DMS153 (cell line): Measurements from ENCODE around the gene NXT1.
"Not testable (repeated sequence)": the region's sequence is repeated elsewhere in the genome, so short reads cannot be mapped to it uniquely, and the experiment has no call there.

Source experiments
- DNase-seq: peaks from one replicate; lab custom pipeline; 2025; lab: John Stamatoyannopoulos, UW

The NXT1 gene

GRCh38 chr20:23331450-23332350 is 18.9 kb upstream of the NXT1 start:
- DNase-seq, result no peak

GRCh38 chr20:23332467-23332866 is 18.1 kb upstream of the NXT1 start:
- DNase-seq, result no peak

- DNase-seq, result no peak
Measured at GRCh38 chr20:23334111-23334510, 16.5 kb upstream of the NXT1 start.

- no peak for DNase-seq
Measured at GRCh38 chr20:23335521-23335920, 15.1 kb upstream of the NXT1 start.

DNA sequence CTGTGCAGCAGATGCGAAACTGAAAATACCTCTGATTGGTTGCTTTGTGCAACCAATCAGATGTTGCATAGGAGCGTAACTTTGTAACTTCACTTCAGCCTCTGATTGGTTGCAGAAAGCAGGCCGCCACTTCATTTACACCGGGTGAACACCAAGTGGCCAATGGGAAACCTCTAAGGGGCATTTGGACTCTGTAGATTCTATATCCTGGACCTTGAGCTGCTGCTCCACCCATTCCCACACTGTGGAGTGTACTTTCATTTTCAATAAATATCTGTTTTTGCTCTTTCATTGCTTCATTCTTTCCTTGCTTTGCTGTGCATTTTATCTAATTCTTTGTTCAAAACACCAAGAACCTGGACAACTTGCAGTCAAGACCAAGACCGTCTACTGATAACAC is 14.1 kb upstream of the NXT1 start:
- no peak for DNase-seq

- no peak for DNase-seq
Measured at GRCh38 chr20:23337312-23337711, 13.3 kb upstream of the NXT1 start.

- no peak for DNase-seq
Measured at GRCh38 chr20:23339986-23340385, 10.6 kb upstream of the NXT1 start.

DNA sequence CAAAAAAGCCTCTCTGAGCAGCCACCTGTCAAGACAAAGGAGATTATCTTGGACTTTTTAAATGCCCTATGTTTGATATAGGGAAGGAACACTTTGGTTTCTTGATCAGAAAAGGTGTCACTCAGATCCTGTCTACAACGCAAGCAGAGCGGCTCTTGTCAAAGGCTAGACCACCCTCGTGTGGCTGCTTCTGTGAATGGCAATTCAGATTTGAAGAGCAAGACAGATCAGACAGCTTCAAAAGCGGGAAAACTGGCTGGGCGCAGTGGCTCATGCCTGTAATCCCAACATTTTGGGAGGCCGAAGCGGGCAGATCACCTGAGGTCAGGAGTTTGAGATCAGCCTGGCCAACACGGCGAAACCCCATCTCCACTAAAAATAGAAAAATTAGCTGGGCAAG is 10.1 kb upstream of the NXT1 start:
- no peak for DNase-seq

DNA sequence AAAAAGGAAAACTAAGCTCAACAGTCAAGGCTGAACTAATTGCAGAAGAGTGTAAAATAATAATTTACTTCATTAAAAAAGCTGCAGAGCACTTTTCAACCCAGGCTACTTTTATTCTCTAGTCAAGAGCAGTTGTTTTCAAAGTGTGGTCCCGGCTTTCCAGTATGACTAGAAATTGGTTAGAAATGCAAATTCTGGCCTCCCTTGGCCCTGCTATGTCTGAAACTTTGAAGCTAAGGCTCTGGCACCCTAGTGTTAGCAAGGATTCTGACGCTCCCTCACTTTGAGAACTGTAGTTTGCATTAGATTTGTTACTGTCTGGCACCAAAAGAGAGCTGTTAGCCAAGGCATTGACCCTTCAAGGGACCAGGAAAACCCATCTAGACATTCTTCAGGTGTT is 9.5 kb upstream of the NXT1 start:
- DNase-seq, result no peak

DNA sequence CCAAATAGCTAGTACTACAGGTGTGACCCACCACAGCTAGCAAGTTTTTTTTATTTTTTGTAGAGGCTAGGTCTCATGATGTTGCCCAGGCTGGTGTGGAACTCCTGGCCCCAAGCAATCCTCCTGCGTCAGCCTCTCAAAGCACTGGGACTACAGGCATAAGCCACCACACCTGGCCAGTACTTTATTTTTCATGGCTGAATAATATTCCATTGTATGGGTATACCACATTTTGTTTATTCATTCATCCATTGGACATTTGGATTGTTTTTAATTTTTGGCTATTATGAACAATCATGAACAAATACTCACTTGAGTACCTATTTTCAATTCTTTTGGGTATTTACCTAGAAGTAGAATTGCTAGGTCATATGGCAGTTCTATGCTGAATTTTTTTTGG is 7.0 kb upstream of the NXT1 start:
- DNase-seq, result no peak

DNA sequence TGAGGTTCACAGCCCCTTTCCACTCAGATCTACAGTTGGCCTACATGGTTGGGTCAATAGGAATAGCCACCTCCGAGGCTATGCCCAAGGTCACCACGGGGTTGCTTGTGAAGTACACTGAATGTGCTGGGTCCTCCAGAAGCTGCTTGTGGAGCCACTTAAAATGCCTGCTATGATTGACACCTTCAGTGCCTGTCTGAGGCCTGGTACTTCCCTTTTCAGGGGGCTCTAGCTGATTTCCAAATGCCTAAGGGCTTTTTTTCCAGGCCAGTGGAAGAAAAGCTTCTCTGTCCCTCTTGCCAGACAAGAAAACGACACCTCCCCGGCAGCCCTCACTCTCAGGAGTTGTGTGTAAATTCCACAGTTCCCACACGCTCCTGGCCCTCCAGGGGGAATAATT is 6.3 kb upstream of the NXT1 start:
- no peak for DNase-seq

DNA sequence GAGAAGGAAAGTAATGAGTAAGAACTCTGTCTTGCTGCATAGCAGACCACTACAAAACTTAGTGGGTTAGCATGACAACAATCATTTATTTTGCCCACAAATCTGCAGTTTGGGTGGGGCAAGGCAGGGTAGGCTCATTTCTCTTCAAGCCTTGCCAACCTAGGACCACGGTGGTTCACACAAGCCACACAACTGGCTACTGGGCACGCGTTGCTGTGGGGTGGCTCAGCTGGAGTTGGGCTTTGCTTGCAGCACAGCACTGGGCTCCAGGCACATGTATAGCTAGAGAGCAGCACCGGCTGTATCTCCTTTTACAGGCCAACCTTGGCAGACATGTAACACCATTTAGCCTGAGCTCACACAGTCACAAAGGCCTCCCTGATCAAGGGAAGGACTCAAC is 4.6 kb upstream of the NXT1 start:
- no peak for DNase-seq

- no peak for DNase-seq
Measured at GRCh38 chr20:23347791-23348190, 2.8 kb upstream of the NXT1 start.

GRCh38 chr20:23348510-23348909 is 2.1 kb upstream of the NXT1 start:
- DNase-seq, result not testable (repeated sequence)

GRCh38 chr20:23349338-23350195 is 1.0 kb upstream of the NXT1 start:
- no peak for DNase-seq

- no peak for DNase-seq
Measured at GRCh38 chr20:23350904-23351838, 580 bp downstream of the NXT1 start.

- DNase-seq, result no peak
Measured at GRCh38 chr20:23356203-23356602, 5.6 kb downstream of the NXT1 start.

GRCh38 chr20:23357767-23358562 is 7.4 kb downstream of the NXT1 start:
- peak; percentile 99 for DNase-seq

GRCh38 chr20:23358563-23358906 is 7.9 kb downstream of the NXT1 start:
- DNase-seq, result no peak

GRCh38 chr20:23358923-23359593 is 8.5 kb downstream of the NXT1 start:
- no peak for DNase-seq

DNA sequence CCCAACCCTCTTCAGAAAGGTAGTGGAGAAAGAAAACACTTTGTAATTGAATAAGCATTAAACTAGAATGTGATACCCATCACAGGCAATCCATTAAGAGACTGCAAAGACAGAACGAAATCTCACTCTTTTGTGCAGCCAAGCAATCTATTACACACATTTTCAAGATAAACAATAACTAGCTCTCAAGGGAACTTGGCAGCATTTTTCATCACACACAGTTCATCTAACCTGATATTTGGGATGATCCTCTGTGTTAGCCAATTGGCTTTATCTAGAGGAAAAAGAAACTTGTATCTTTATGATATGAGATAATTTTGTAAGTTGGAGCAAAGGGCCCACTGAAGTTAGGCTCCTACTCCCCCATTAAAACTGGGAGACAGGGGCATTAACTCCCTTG is 9.9 kb downstream of the NXT1 start:
- no peak for DNase-seq
